Heart left ventricle (tissue), 16 donors: ENCODE measurements around the gene FANCF. TPM values are rescaled to one million over a fixed set of nuclear protein-coding genes. Genes with fewer than 3 reads are reported as not detected.

ENCODE experiments used
- ATAC-seq, 4 donors: fragments of 200-7000 bp; cut with Tn5 transposase; one replicate each; pipeline ENCODE4 v1.9.1; 2020 to 2022; ENCODE audit warnings: moderate library complexity in 4 of 4, mild to moderate bottlenecking in 3 of 4, moderate number of reproducible peaks in 1 of 4
- DNase-seq, 5 donors: peaks; one replicate each; pipeline ENCODE4 v3.0.0-alpha.2; 2020
- H3K27ac ChIP-seq, 12 donors: fragments of 200-600 bp; sonication (generic) in 4 of 12; one replicate each; pipeline versions ENCODE4 v1.5.0 to v1.8.0; 2016 to 2022; ENCODE audit warnings: mild to moderate bottlenecking in 2 of 12
- H3K27me3 ChIP-seq, 9 donors: fragments of 200-600 bp; sonication (generic) in 2 of 9; one replicate each; pipeline versions ENCODE4 v1.5.1 to v1.8.0; 2016 to 2022; ENCODE audit warnings: mild to moderate bottlenecking in 3 of 9
- H3K36me3 ChIP-seq, 9 donors: fragments of 200-600 bp; sonication (generic) in 2 of 9; one replicate each; pipeline versions ENCODE4 v1.5.0 to v1.8.0; 2018 to 2022; ENCODE audit warnings: mild to moderate bottlenecking in 2 of 9
- H3K4me1 ChIP-seq, 12 donors: fragments of 200-600 bp; sonication (generic) in 4 of 12; one replicate each; pipeline versions ENCODE4 v1.5.0 to v1.8.0; 2016 to 2022; ENCODE audit warnings: mild to moderate bottlenecking in 3 of 12
- H3K4me3 ChIP-seq, 12 donors: fragments of 200-600 bp; sonication (generic) in 4 of 12; one replicate each; pipeline versions ENCODE4 v1.5.0 to v1.8.0; 2017 to 2022; ENCODE audit warnings: mild to moderate bottlenecking in 9 of 12, moderate library complexity in 4 of 12
- H3K9me3 ChIP-seq, 12 donors: fragments of 200-600 bp; sonication (generic) in 4 of 12; one replicate each; pipeline versions ENCODE4 v1.5.0 to v1.8.0; 2016 to 2022; ENCODE audit warnings: mild to moderate bottlenecking in 1 of 12
- CTCF ChIP-seq, 12 donors: fragments of 200-600 bp; sonication (generic) in 4 of 12; IDR thresholded peaks; one replicate each; pipeline versions ENCODE4 v1.5.0 to v1.8.0; 2018 to 2022; ENCODE audit warnings: antibody characterized with exemption in 12 of 12, mild to moderate bottlenecking in 5 of 12
- POLR2A ChIP-seq, 2 donors: fragments of 450-650 bp; IDR thresholded peaks; one replicate each; pipeline ENCODE4 v1.6.1; 2017; ENCODE audit warnings: antibody characterized with exemption in 2 of 2, mild to moderate bottlenecking in 2 of 2, moderate library complexity in 2 of 2
- WGBS, 4 donors: extraction: QIAGEN DNeasy Blood & Tissue Kit in 2 of 4; methylation state at CpG; one replicate each; pipeline versions ENCODE4 v1.1.5 to v1.1.7; 2013 to 2018; 5-methylcytosine and 5-hydroxymethylcytosine counted together
- intact Hi-C, 10 donors: fragments of 100-400 bp; cut with DNase I; formaldehyde crosslinking; loops; one replicate each; pipeline versions ENCODE4 v1.11.1 to v1.14.2; 2022
- polyA plus RNA-seq, 2 donors: library from polyadenylated mRNA; stranded (reverse); fragments of 200-250 nt; gene quantifications; one replicate each; pipeline ENCODE4 v1.2.3, GENCODE V29; 2013
- total RNA-seq, 9 donors: library from RNA; depleted of rRNA in 2 of 9; stranded (reverse); fragments of >200 nt in 2 of 9; fragmentation: NEBNext Ultra II Directional in 3 of 9; extraction: Animal tissue kit (Norgen Biotek cat#: 25700) in 3 of 9; gene quantifications; one replicate each; pipeline versions ENCODE4 v1.1.0 to v1.2.4, GENCODE V29; 2016 to 2023
- donor health status: ischemic (EF 13 %, LVEDD 7.1; RV severe dilation, severe dysfunction).
- donor health status: healthy with polysubstance abuse.
- donor health status: DM: no; HTN: yes; CAD: no.
- donor health status: DM: no; HTN: no; CAD: no.
- donor health status: ischemic (EF 25% LVEDD 6.9; RV normal size, moderate dysfunction).
- donor health status: ischemic (EF 25% LVEDD 5.7; RV mildly dilated, moderate dysfunction).
- donor health status: healthy.
- donor health status: DM: yes; HTN: yes; CAD: no.
- donor health status: ischemic (EF 35%, LVEDD 5.7; RV mildly dilated, moderate dysfunction).
- donor health status: nonischemic (EF 11% LVEDD 7.7; RV severe dilation, severe dysfunction).
- donor health status: DM: yes; HTN: yes; CAD: no.
- donor health status: PGD.
- donor health status: ischemic (EF 29% LVEDD 5.4; RV normal size, mild dysfunction).
- donor health status: nonischemic (EF 23%, LVEDD 6.1; RV moderate dilation, normal function).

The FANCF gene
- total and polyA plus RNA-seq, 11 donors, result 3.4 to 8.6 (median 6.2) TPM

DNA sequence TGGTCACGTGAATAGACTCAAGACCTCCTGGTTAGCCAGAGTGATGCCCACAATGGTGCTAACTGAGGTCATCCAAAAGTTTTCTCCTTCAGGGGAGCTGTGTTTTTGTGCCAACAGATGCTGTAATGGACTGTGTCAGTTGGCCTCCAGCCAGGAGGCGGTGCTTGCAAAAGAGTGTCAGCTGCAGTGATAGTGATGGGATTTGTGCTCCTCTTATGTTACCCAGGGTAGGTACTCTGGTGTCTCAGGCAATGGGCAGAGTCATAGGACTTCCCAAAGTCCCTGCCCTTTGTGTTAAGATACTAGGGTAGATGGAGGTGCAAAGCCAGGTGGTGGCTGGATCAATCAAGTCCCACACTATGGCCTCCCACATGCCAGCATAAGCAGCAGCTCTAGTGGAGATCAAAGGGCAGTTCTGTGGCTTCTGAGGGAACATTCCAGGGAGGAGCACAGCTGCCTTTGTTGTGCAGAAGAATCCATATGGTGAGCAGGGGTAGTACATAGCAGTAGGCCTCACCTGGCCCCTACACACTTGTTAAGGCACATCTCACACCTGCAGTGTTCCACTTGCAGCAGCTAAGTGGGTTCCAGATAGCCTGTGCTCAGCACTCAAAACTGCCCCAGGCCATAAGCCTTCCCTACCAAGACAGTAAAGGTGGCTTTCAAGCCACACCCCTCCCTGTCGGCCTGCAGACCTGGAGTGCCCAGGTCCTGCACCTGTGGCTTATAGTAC, 9.4 kb upstream of the FANCF start:
- ATAC-seq, result peak in 2 of 4 donors; percentile 16 to 20
- intact Hi-C loops, result no loop called here
- Histone ChIP-seq H3K4me3 (no peak overlapping the region), H3K27ac (no peak overlapping the region), H3K9me3 (no peaks in the 10 kb centered on the region), H3K36me3 (no peaks in the 10 kb centered on the region), H3K4me1 (no peaks in the 10 kb centered on the region), H3K27me3 (no peaks in the 10 kb centered on the region)
- 63 to 68% (median 64%) methylated on average over 3 of the region's 3 CpGs for WGBS, 4 donors
- TF ChIP-seq POLR2A (IDR thresholded peaks at IDR 0.05) (no peak), CTCF (IDR thresholded peaks at IDR 0.05) (no peak)
- peak in 2 of 5 donors; percentile 16 to 34 for DNase-seq

DNA sequence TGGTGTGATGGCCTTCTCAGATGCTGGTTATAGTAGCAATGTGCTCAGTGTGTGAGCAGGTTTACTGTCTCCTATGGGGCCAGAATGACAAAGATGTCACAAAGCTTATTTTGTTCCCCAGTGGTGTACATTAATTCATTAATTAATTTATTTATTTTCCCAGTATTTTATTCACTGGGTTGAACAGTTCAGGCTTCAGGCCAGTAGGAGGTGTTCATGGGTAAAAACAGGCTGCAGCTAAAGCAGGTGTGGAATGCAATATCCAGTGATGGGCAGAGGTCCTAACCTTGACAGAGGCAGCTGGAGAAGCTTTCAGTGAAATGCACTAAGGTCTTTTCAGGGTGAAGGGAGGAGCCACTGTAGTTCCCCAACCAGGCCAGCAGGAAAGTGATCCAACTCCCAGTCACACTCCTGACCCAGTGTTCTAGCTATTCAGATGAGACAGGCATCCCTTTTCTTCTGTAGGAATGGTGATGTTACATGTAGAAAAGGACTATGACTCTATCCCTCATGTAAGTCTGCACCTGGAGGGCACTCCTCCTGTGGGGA, 7.8 kb upstream of the FANCF start:
- no peak overlapping the region for H3K27ac ChIP-seq
- H3K27me3 ChIP-seq, result no peaks in the 10 kb centered on the region
- ATAC-seq (no peak), DNase-seq (no peak)
- H3K4me3 ChIP-seq, result no peak overlapping the region
- TF ChIP-seq POLR2A (IDR thresholded peaks at IDR 0.05) (no peak), CTCF (IDR thresholded peaks at IDR 0.05) (no peak)
- no peaks in the 10 kb centered on the region for H3K36me3 ChIP-seq
- H3K4me1 ChIP-seq, result no peaks in the 10 kb centered on the region
- no peaks in the 10 kb centered on the region for H3K9me3 ChIP-seq
- intact Hi-C loops, result no loop called here

DNA sequence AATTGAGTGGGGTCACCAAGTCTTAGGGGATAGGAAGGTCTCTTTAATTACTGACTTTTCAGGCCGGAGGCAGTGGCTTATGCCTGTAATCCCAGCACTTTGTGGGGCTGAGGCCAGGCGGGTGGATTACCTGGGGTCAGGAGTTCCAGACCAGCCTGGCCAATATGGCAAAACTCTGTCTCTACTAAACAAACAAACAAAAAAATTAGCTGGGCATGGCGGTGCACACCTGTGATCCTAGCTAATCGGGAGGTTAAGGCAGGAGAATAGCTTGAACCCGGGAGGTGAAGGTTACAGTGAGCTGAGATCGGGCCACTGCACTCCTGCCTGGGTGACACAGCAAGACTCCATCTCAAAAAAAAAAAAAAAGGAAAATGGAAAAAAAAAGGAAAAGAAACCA, 1.8 kb upstream of the FANCF start:
- H3K27ac ChIP-seq, result no peak overlapping the region
- TF ChIP-seq CTCF (IDR thresholded peaks at IDR 0.05) (no peak), POLR2A (IDR thresholded peaks at IDR 0.05) (no peak)

DNA sequence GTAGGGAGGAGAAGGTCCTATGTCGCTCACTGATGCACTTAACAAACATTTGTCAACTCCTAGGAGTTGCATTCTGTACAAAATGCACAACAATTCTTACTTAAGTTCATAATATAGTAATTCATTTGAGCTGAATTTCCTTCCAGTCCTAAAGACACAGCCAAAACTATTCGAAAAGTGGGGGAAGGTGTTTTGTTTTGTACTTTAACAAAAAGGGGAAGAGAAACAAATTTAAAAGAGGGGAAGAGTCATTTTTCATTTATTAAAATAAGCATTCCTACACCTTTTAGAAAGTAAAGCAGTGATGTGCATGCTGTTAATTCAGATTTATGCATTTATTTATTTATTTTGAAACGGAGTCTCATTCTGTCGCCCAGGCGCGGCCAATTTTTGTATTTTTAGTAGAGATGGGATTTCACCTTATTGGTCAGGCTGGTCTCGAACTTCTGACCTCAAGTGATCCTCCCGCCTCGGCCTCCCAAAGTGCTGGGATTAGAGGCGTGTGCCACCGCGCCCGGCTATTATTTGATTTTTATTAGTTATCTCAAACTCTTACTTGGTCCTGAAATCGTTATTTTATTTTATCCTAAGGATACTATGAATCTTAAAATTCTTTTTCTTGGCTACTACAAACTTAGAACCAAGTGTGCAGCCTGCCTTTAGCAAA, 1.1 kb upstream of the FANCF start:
- WGBS, 4 donors, result 92 to 95% (median 94%) methylated on average over 14 of the region's 14 CpGs
- H3K4me1 ChIP-seq, result peaks cover 0 to 19% (median 12%) of the 10 kb centered on the region in 12 donors
- no peaks in the 10 kb centered on the region for H3K27me3 ChIP-seq
- H3K9me3 ChIP-seq, result no peaks in the 10 kb centered on the region
- TF ChIP-seq CTCF (IDR thresholded peaks at IDR 0.05), result no peak
- TF ChIP-seq POLR2A (IDR thresholded peaks at IDR 0.05), result no peak
- ATAC-seq, result no peak
- DNase-seq, result no peak
- no peaks in the 10 kb centered on the region for H3K36me3 ChIP-seq
- H3K4me3 ChIP-seq, result peak overlapping the region in 8 of 12 donors; percentile 59 to 95 (median 79)
- intact Hi-C loops, result loop anchor here in 5 of 10 donors (5.0 to 10.0 kb wide), 7 partner anchors 41 to 294 kb away; partner anchors contain the start of genes SVIP (in 2 of the 5) and GAS2 (in 1 of the 5)
- peak overlapping the region in 7 of 12 donors; percentile 85 to 97 (median 90) for H3K27ac ChIP-seq

More for the DNA sequence above, 1.8 kb upstream of the FANCF start:
- H3K36me3 ChIP-seq, result no peaks in the 10 kb centered on the region
- DNase-seq (no peak), ATAC-seq (no peak)
- WGBS, 4 donors, result 89 to 98% (median 95%) methylated on average over 6 of the region's 6 CpGs
- peaks cover 0 to 19% (median 12%) of the 10 kb centered on the region in 12 donors for H3K4me1 ChIP-seq
- H3K27me3 ChIP-seq, result no peaks in the 10 kb centered on the region
- H3K4me3 ChIP-seq, result no peak overlapping the region
- intact Hi-C loops, result loop anchor here in 5 of 10 donors (5.0 to 10.0 kb wide), 7 partner anchors 40 to 295 kb away; partner anchors contain the start of genes SVIP (in 2 of the 5) and GAS2 (in 1 of the 5)
- H3K9me3 ChIP-seq, result no peaks in the 10 kb centered on the region
